Measurements from ENCODE around the gene SCG5.
"Not testable (repeated sequence)": the region's sequence is repeated elsewhere in the genome, so short reads cannot be mapped to it uniquely, and the experiment has no call there.

SCG5 gene, protein sequence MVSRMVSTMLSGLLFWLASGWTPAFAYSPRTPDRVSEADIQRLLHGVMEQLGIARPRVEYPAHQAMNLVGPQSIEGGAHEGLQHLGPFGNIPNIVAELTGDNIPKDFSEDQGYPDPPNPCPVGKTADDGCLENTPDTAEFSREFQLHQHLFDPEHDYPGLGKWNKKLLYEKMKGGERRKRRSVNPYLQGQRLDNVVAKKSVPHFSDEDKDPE

GRCh38 chr15:32641517-32642059 lies at the start of gene SCG5:
SCG5 (plus strand) TSS chr15:32641710; CDS start chr15:32643593, 1,883 bp downstream.
- TF ChIP-seq, protein P1, sequence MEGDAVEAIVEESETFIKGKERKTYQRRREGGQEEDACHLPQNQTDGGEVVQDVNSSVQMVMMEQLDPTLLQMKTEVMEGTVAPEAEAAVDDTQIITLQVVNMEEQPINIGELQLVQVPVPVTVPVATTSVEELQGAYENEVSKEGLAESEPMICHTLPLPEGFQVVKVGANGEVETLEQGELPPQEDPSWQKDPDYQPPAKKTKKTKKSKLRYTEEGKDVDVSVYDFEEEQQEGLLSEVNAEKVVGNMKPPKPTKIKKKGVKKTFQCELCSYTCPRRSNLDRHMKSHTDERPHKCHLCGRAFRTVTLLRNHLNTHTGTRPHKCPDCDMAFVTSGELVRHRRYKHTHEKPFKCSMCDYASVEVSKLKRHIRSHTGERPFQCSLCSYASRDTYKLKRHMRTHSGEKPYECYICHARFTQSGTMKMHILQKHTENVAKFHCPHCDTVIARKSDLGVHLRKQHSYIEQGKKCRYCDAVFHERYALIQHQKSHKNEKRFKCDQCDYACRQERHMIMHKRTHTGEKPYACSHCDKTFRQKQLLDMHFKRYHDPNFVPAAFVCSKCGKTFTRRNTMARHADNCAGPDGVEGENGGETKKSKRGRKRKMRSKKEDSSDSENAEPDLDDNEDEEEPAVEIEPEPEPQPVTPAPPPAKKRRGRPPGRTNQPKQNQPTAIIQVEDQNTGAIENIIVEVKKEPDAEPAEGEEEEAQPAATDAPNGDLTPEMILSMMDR (IDR thresholded peaks at IDR 0.05; ENCODE audit: low read depth, low read length): no peak
- no peak for DNase-seq (ENCODE audit: extremely low read depth, low read depth)

- not testable (repeated sequence) for DNase-seq (ENCODE audit: extremely low read depth, low read depth)
Measured at GRCh38 chr15:32593151-32593550, 48.4 kb upstream of the SCG5 start, which contains the start of gene GOLGA8N. GOLGA8N (plus strand) TSS chr15:32593456.

- DNase-seq (ENCODE audit: extremely low read depth, low read depth): not testable (repeated sequence)
Measured at GRCh38 chr15:32609518-32609917, 32.0 kb upstream of the SCG5 start.

- TF ChIP-seq, protein P1 (IDR thresholded peaks at IDR 0.05; ENCODE audit: low read depth, low read length): peak; percentile 4
- not testable (repeated sequence) for DNase-seq (ENCODE audit: extremely low read depth, low read depth)
Measured at GRCh38 chr15:32610719-32611118, 30.8 kb upstream of the SCG5 start.

GRCh38 chr15:32614712-32615050 lies 26.8 kb upstream of the SCG5 start:
- DNase-seq (ENCODE audit: extremely low read depth, low read depth): not testable (repeated sequence)

- peak; percentile 80 for DNase-seq (ENCODE audit: extremely low read depth, low read depth)
Measured at GRCh38 chr15:32615051-32615870, 26.2 kb upstream of the SCG5 start, which contains the start of gene ARHGAP11A. ARHGAP11A (plus strand) TSS chr15:32615504; CDS start chr15:32616212, 708 bp downstream.

DNA sequence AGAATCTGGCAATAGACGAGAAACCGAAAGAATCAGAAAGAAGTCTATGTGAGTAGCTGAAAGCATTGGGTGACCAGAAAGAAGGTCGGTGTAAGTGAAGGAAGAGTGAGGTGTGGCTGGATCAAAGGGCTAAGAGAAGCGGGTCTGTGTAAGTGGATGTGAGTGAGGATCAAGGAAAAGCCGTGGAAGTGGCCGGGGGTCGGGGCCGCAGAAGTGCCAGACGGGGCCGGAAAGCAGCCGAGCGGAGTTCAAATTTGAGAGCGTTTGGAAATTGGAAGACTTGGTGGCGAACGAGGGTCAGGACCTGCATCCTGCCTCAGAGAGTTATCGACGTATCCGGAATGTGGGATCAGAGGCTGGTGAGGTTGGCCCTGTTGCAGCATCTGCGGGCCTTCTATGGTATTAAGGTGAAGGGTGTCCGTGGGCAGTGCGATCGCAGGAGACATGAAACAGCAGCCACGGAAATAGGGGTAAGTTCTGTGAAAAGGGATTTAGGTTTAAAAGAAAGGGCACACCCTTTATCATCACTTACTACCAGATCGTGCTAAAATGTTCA lies 25.6 kb upstream of the SCG5 start:
- not testable (repeated sequence) for DNase-seq (ENCODE audit: extremely low read depth, low read depth)

DNA sequence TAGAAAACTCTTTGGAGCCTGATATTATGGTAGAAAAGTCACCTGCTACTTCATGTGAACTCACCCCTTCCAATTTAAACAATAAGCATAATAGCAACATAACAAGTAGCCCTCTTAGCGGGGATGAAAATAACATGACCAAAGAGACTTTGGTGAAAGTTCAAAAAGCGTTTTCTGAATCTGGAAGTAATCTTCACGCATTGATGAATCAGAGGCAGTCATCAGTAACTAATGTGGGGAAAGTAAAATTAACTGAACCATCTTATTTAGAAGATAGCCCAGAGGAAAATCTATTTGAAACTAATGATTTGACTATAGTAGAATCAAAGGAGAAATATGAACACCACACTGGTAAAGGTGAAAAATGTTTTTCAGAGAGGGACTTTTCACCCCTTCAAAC lies 5.1 kb upstream of the SCG5 start:
- DNase-seq (ENCODE audit: extremely low read depth, low read depth): no peak
- TF ChIP-seq, protein P1 (IDR thresholded peaks at IDR 0.05; ENCODE audit: low read depth, low read length): no peak

- TF ChIP-seq, protein P1 (IDR thresholded peaks at IDR 0.05; ENCODE audit: low read depth, low read length): no peak
- no peak for DNase-seq (ENCODE audit: extremely low read depth, low read depth)
Measured at GRCh38 chr15:32636908-32637567, 4.5 kb upstream of the SCG5 start.
